Activated CD4-positive, alpha-beta T cell treated with anti-CD3 and anti-CD28 coated beads, Interleukin-2, amount 50 U/mL, for 48 hours (primary cell): ENCODE results near the gene ANKH.

Experiments used
- DNase-seq, 2 experiments: peaks; one replicate each; pipeline ENCODE4 v3.0.0-alpha.2; 2020

Gene ANKH

DNA sequence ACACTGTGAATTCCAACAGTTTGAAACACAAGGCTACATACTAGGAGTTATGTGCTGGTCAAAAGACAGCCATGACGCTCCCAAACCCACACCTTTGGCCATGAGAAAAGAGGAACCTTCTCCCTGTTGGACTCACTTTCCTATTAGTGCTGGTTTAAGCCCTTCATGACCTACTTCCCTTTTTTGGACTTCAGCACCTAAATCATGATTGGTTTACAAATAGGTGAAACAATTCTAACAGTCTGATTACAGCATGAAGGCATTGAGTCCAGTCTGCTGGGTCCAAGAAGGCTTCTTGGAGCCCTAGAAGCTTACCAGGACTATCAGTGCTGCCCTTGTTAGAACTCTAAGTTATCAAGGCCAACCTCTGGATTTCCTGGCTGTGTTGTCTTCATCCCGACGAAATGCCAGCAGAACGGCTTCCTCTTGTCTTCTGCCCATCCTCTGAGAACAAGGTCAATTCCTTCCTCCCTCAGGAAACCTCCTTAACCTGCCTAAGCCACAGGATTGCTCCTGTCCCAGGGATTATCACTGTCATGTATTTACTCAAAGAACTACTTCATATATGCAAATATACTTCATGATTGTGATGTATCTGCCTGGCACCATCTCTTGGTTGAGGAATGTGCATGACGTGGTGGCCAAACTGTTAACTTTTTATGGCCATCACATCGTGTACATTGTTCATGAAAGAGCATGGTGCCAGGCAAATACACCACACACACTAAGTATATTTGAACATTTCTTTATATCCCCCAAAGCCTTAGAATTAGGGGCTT, 83.6 kb downstream of the ANKH start:
- DNase-seq, result no peak

DNA sequence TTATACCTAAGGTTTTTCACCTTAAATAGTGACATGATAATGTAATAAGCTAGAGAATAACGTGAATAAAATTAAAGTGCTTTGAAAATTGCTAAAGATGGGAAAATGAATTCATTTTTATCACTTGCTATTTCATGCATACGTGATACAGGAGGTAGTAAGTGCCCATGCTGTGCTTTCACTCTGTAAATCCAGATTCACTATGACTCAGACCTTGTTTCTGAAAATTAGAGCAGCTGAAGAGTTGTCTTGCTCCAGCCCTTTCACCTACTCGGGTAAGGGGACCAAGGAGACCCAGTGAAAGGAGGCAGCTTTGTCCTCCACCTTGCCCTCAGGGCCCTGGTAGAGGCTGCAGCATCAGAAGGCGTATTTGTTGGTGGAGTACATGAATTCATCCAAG, 87.9 kb downstream of the ANKH start:
- DNase-seq, result no peak

GRCh38 chr5:14782591-14782990, 89.0 kb downstream of the ANKH start:
- no peak for DNase-seq

- peak in 1 of 2 experiments; percentile 14 for DNase-seq
These were observed 90.5 kb downstream of the ANKH start for GRCh38 chr5:14781106-14781505.

DNA sequence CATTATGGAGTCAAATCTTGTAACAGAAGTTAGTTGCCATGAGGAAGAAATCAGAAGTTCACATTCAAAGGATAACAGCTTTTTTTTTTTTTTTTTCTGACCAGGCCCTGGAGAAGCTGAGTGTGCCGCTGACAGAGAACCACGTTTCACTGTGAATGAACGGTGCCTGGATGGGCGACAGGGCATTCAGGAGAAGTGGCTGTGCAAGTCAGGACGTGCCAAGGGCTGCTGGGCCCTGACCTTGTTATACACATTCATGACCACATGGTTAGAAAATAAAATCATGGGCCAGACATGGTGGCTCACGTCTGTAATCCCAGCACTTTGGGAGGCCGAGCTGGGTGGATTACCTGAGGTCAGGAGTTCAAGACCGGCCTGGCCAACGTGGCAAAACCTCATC, 91.6 kb downstream of the ANKH start:
- DNase-seq, result no peak

DNA sequence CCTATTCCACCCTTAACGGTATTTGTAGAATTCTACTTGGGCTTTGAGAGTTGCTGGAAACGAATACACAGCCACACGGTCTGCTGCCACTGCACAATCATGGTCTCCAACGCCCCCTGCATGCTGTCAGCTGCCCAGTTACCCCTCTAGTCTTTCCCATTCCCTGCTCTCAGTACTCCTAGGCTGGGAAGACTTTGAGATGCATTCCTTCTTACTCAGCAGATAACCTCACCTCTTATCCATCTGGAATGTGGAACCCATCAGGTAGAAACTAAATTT, 92.8 kb downstream of the ANKH start:
- DNase-seq, result no peak

- DNase-seq, result no peak
These were observed 93.4 kb downstream of the ANKH start for GRCh38 chr5:14777932-14778791.

DNA sequence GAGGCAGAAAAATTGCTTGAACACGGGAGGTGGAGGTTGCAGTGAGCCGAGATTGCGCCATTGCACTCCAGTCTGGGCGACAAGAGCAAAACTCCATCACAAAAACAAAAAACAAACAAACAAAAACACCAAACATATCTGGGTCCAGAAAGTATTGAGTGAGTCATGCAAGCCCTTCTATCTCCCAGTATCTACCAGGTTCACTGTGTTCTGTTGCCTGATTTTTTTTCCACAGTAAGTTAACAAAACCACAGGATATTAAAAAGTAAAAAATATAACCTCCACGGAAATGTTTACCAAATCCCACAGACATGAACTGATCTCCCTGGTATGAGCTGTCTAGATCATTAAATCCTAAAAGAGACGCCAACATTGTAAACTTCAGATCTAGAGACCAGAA, 94.4 kb downstream of the ANKH start:
- no peak for DNase-seq

- no peak for DNase-seq
These were observed 95.0 kb downstream of the ANKH start for GRCh38 chr5:14776602-14777001.

GRCh38 chr5:14775857-14776256, 95.7 kb downstream of the ANKH start:
- no peak for DNase-seq

GRCh38 chr5:14773588-14773987, 98.0 kb downstream of the ANKH start:
- no peak for DNase-seq

DNA sequence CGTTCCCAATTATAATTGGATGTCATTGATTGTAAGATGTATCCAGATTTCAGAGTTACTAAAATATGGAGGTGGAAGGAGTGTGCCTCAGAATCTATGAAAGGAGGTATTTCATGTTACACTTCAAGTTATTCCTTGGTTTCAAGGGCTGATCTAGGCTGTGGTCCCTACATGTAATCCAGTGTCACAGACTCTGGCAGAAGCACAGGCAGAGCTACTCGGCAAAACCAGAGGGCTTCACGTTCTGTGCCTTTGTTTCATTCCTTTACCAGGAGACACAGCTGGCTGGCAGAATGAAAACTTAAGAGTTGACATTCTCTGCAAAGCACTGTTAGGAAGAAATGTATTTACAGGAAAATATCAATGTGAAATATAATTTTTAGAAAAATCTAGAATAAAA, 99.6 kb downstream of the ANKH start:
- no peak for DNase-seq

DNA sequence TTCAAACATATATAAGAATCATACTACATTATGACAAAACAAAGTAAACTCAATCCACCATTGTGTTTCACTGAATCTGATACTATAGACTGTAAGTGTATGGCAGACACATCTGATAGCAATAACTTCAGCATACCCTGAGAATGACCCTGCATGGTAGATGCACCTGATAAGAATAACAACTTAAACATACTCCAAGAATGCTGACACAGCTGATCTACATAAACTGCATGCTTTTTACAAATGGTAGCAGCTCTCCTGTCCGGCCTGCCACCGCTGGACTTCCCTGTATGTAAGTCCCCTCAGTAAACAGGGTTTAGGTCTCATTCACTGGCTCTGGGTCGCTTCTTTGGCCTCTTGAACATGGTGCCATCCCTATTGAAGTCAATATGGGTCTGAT, 100.4 kb downstream of the ANKH start:
- no peak for DNase-seq

DNA sequence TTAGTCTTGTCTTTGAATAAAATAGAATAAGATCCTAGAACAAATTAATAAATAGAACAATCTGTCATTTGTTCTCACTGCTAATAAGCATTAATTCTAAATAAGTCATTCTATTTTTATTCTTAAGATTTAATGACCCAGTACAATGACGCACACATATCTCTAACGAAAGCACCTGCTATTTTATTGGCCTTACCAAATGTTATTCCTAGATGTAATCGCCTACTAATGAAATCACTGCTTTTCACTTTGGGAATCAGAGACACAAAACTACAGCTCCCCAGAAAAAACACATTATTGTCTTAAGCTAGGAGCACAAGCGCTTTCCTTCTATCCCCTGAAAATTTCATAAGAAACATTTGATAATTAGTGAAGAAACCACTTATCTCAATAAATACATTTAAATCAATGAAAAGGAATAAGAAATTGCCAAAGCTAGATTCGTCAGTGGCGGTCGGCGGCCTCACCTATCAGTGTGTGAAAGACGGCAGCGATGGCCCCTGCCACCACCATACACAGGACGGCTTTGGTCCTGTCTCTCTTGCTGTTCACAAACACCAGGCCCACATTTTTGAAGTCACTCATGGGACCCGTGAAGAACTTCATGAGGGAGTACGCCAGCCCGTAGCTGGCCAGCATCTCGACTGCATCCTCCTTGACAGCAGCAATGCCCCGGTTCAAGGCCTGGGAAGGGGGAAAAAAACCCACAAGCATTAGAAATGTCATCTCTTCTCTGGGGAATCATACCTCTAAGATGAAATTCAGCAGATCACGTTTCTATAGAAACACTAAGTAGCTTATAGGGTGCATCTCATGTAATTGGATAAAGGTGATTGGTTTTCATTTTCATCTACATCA, 102.8 kb downstream of the ANKH start:
- no peak for DNase-seq

DNA sequence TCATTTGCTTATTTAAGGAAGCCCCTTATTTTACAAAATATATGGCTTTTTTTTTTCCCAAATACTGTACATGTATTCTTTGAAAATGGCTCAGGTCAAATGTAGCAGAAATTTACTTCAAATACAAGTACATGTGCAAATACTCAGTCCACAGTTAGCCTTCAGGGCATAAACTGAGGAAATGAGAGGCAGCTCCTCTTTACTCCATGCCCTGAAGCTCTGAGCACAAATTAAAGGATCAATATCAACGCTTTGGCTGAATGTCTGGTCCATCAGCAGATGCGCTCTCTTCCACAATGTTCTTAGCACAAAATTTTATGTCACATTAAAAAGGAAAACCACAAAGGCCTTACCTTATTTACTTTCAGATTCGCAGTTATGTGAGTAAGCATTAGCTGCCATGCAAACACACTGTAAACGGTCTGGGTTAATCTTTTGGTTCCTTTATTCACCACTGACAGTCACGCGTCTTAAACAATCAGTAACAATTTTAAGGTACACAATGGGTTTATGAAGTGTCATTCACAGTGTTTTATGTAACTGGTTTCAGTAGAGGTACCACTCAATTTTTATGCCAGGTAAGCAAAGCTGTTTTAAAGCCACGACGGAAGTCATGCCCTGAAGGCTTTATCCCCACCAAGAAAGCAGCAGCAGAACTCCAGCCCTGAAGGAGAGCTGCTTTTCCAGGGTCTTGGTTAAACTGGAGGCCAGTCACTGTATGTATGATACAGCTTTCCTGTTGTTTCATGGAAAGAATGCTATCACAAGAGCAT, 103.7 kb downstream of the ANKH start:
- no peak for DNase-seq

GRCh38 chr5:14767053-14767452, 104.5 kb downstream of the ANKH start:
- no peak for DNase-seq

DNA sequence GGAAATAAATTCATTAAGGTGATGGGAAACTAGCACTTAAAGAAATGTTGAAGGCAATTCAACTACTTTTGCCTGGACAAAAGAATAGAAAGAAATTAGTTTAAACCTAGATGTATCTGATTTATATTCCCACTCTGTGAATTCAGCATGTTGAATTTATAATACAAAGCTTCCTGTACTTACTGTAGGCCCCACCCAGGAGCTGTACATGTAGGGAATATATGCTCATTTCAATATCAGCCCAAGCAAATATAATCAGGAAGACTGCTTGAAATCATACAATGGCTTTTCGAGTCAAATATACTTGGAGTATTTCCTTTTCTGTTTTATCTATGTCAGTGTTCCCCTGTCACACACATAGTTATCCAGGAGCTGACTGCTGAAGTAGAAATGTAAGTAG, 105.0 kb downstream of the ANKH start:
- DNase-seq, result no peak

GRCh38 chr5:14765587-14765986, 106.0 kb downstream of the ANKH start:
- no peak for DNase-seq

GRCh38 chr5:14762549-14763216, 108.9 kb downstream of the ANKH start:
- no peak for DNase-seq

GRCh38 chr5:14760548-14761002, 111.0 kb downstream of the ANKH start:
- no peak for DNase-seq

- DNase-seq, result no peak
These were observed 111.6 kb downstream of the ANKH start for GRCh38 chr5:14759744-14760547.
